Cardiac septum (tissue), 1 donor: ENCODE results near the gene OSER1. TPM values are rescaled to one million over a fixed set of nuclear protein-coding genes. Genes with fewer than 3 reads are reported as not detected.

ENCODE experiments used
- DNase-seq: peaks from one replicate; pipeline ENCODE4 v3.0.0-alpha.2; 2020; ENCODE audit warnings: low spot score
- intact Hi-C: fragments of 100-400 bp; cut with DNase I; formaldehyde crosslinking; loops from one replicate; pipeline ENCODE4 v1.14.0; 2022
- total RNA-seq: library from RNA; stranded (reverse); fragmentation: NEBNext Ultra II Directional; extraction: Animal tissue kit (Norgen Biotek cat#: 25700); gene quantifications from one replicate; pipeline ENCODE4 v1.2.1, GENCODE V29; 2021
- donor health status: DM: no; HTN: no; CAD: no.

The OSER1 gene
- total RNA-seq, 1 donor from 2014 or later = 28.4 TPM

- no peak for DNase-seq
- intact Hi-C loops = loop anchor here (2.0 to 5.0 kb wide), 2 partner anchors 34 to 49 kb away; no protein-coding TSS in a partner anchor
Observed at GRCh38 chr20:44186201-44186600, 24.4 kb downstream of the OSER1 start.

- intact Hi-C loops = loop anchor here (5.0 kb wide), 1 partner anchor 33 kb away; no protein-coding TSS in a partner anchor
- DNase-seq = no peak
Observed at GRCh38 chr20:44185574-44185973, 25.0 kb downstream of the OSER1 start.

GRCh38 chr20:44183282-44183681, 27.3 kb downstream of the OSER1 start:
- intact Hi-C loops = no loop called here
- DNase-seq = no peak

- intact Hi-C loops = no loop called here
- DNase-seq = no peak
Observed at GRCh38 chr20:44182863-44183262, 27.7 kb downstream of the OSER1 start.

GRCh38 chr20:44182135-44182765, 28.3 kb downstream of the OSER1 start:
- no peak for DNase-seq
- intact Hi-C loops = no loop called here

- no peak for DNase-seq
- intact Hi-C loops = no loop called here
Observed at GRCh38 chr20:44181611-44182010, 29.0 kb downstream of the OSER1 start.

GRCh38 chr20:44180814-44181213, 29.8 kb downstream of the OSER1 start:
- peak; percentile 86 for DNase-seq
- intact Hi-C loops = no loop called here

- no peak for DNase-seq
- intact Hi-C loops = no loop called here
Observed at GRCh38 chr20:44176833-44177534, 33.6 kb downstream of the OSER1 start.

- no peak for DNase-seq
- intact Hi-C loops = no loop called here
Observed at GRCh38 chr20:44174996-44175765, 35.4 kb downstream of the OSER1 start.

- intact Hi-C loops = no loop called here
Observed at GRCh38 chr20:44173846-44174245, 36.7 kb downstream of the OSER1 start.

GRCh38 chr20:44173116-44173515, 37.5 kb downstream of the OSER1 start:
- intact Hi-C loops = no loop called here
- DNase-seq = no peak

More at GRCh38 chr20:44173846-44174245, 36.7 kb downstream of the OSER1 start:
- no peak for DNase-seq

GRCh38 chr20:44172572-44172950, 38.0 kb downstream of the OSER1 start:
- no peak for DNase-seq
- intact Hi-C loops = no loop called here

GRCh38 chr20:44171775-44172571, 38.6 kb downstream of the OSER1 start:
- DNase-seq = no peak
- intact Hi-C loops = no loop called here

- no peak for DNase-seq
- intact Hi-C loops = no loop called here
Observed at GRCh38 chr20:44170816-44171410, 39.7 kb downstream of the OSER1 start.

- intact Hi-C loops = no loop called here
Observed at GRCh38 chr20:44167736-44168135, 42.8 kb downstream of the OSER1 start.

GRCh38 chr20:44166477-44166876, 44.1 kb downstream of the OSER1 start:
- no peak for DNase-seq
- intact Hi-C loops = no loop called here

More at GRCh38 chr20:44167736-44168135, 42.8 kb downstream of the OSER1 start:
- no peak for DNase-seq

- intact Hi-C loops = no loop called here
- no peak for DNase-seq
Observed at GRCh38 chr20:44166008-44166407, 44.6 kb downstream of the OSER1 start.

- intact Hi-C loops = no loop called here
- DNase-seq = no peak
Observed at GRCh38 chr20:44160133-44160532, 50.4 kb downstream of the OSER1 start.

GRCh38 chr20:44159711-44160110, 50.9 kb downstream of the OSER1 start:
- no peak for DNase-seq

More at GRCh38 chr20:44159711-44160110, 50.9 kb downstream of the OSER1 start:
- intact Hi-C loops = no loop called here
